ENCODE data around the gene TMCC3.
"Not testable (repeated sequence)": the region's sequence is repeated elsewhere in the genome, so short reads cannot be mapped to it uniquely, and the experiment has no call there.

DNA sequence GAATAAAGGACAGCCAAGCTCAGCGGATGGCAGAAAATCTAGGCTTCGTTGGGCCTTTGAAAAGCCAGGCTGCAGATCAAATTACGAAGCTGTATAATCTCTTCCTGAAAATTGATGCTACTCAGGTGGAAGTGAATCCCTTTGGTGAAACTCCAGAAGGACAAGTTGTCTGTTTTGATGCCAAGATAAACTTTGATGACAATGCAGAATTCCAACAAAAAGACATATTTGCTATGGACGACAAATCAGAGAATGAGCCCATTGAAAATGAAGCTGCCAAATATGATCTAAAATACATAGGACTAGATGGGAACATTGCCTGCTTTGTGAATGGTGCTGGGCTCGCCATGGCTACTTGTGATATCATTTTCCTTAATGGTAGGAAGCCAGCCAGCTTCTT is 101.5 kb downstream of the TMCC3 start:
- TF ChIP-seq, protein P1, sequence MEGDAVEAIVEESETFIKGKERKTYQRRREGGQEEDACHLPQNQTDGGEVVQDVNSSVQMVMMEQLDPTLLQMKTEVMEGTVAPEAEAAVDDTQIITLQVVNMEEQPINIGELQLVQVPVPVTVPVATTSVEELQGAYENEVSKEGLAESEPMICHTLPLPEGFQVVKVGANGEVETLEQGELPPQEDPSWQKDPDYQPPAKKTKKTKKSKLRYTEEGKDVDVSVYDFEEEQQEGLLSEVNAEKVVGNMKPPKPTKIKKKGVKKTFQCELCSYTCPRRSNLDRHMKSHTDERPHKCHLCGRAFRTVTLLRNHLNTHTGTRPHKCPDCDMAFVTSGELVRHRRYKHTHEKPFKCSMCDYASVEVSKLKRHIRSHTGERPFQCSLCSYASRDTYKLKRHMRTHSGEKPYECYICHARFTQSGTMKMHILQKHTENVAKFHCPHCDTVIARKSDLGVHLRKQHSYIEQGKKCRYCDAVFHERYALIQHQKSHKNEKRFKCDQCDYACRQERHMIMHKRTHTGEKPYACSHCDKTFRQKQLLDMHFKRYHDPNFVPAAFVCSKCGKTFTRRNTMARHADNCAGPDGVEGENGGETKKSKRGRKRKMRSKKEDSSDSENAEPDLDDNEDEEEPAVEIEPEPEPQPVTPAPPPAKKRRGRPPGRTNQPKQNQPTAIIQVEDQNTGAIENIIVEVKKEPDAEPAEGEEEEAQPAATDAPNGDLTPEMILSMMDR (IDR thresholded peaks at IDR 0.05), result not testable (repeated sequence)
- not testable (repeated sequence) for TF ChIP-seq POLR2AphosphoS5, TCF7L2 (IDR thresholded peaks at IDR 0.05; ENCODE audit: low read depth, low read length)
- TF ChIP-seq, protein P2, sequence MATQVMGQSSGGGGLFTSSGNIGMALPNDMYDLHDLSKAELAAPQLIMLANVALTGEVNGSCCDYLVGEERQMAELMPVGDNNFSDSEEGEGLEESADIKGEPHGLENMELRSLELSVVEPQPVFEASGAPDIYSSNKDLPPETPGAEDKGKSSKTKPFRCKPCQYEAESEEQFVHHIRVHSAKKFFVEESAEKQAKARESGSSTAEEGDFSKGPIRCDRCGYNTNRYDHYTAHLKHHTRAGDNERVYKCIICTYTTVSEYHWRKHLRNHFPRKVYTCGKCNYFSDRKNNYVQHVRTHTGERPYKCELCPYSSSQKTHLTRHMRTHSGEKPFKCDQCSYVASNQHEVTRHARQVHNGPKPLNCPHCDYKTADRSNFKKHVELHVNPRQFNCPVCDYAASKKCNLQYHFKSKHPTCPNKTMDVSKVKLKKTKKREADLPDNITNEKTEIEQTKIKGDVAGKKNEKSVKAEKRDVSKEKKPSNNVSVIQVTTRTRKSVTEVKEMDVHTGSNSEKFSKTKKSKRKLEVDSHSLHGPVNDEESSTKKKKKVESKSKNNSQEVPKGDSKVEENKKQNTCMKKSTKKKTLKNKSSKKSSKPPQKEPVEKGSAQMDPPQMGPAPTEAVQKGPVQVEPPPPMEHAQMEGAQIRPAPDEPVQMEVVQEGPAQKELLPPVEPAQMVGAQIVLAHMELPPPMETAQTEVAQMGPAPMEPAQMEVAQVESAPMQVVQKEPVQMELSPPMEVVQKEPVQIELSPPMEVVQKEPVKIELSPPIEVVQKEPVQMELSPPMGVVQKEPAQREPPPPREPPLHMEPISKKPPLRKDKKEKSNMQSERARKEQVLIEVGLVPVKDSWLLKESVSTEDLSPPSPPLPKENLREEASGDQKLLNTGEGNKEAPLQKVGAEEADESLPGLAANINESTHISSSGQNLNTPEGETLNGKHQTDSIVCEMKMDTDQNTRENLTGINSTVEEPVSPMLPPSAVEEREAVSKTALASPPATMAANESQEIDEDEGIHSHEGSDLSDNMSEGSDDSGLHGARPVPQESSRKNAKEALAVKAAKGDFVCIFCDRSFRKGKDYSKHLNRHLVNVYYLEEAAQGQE (IDR thresholded peaks at IDR 0.05; ENCODE audit: insufficient read depth in 1 of 2, low read depth in 2 of 2, low read length in 1 of 2), result not testable (repeated sequence)

Measured in Panc1 (cell line).